HL-60 (cell line): ENCODE data around the gene MBD3L3.

ENCODE experiments used
- CTCF ChIP-seq: IDR thresholded peaks from one replicate; pipeline ENCODE4 v1.5.1; 2011; ENCODE audit warnings: low read length, control low read depth, inconsistent platforms; ENCODE audit not compliant: insufficient read depth
- POLR2AphosphoS5 ChIP-seq: IDR thresholded peaks from 2 replicates; pipeline ENCODE4 v1.6.1; 2012; ENCODE audit warnings: low read depth
- REST ChIP-seq: IDR thresholded peaks from 2 replicates; pipeline ENCODE4 v1.6.1; 2012; ENCODE audit warnings: low read depth; ENCODE audit not compliant: insufficient replicate concordance

DNA sequence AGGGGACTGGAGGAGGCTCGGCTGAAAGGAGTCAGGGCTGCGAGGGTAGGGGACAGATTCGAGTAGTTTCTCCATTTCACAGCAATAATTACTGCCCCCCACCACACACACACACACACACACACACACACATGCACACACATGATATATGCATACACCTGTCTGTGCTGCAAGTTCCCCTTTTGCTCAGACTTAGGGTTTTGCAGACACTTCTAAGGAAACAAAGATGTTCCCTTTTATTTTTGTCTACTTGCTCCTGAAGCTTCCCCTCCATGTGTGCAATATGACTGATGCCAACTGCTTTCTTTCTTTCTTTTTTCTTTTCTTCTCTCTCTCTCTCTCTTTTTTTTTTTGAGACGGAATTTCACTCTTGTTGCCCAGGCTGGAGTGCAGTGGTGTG is 50.6 kb downstream of the MBD3L3 start:
- TF ChIP-seq POLR2AphosphoS5: no peak
- TF ChIP-seq CTCF: no peak
- no peak for TF ChIP-seq REST
